Stimulated activated CD8-positive, alpha-beta memory T cell treated with anti-CD3 and anti-CD28 coated beads, Interleukin-15, amount 100 ng/mL, for 4 hours (primary cell): ENCODE results near the gene ZC3H18.

Source experiments
- DNase-seq, 2 donors: peaks; one replicate each; pipeline ENCODE4 v3.0.0-alpha.2; 2020; ENCODE audit warnings: low read depth in 2 of 2

Gene ZC3H18

GRCh38 chr16:88549671-88550245, 20.4 kb upstream of the ZC3H18 start:
- DNase-seq = no peak

GRCh38 chr16:88550246-88550661, 19.9 kb upstream of the ZC3H18 start:
- DNase-seq = no peak

GRCh38 chr16:88552166-88552565, 18.0 kb upstream of the ZC3H18 start:
- DNase-seq = no peak

- DNase-seq = no peak
Measured at GRCh38 chr16:88552815-88553214, 17.4 kb upstream of the ZC3H18 start.

- no peak for DNase-seq
Measured at GRCh38 chr16:88553739-88554138, 16.5 kb upstream of the ZC3H18 start.

- no peak for DNase-seq
Measured at GRCh38 chr16:88554711-88555264, 15.4 kb upstream of the ZC3H18 start.

GRCh38 chr16:88556294-88556988, 13.8 kb upstream of the ZC3H18 start:
- no peak for DNase-seq

- no peak for DNase-seq
Measured at GRCh38 chr16:88558457-88559442, 11.5 kb upstream of the ZC3H18 start.

- DNase-seq = no peak
Measured at GRCh38 chr16:88560714-88561484, 9.3 kb upstream of the ZC3H18 start.

GRCh38 chr16:88561485-88562359, 8.5 kb upstream of the ZC3H18 start:
- peak; percentile 17 to 28 for DNase-seq

- peak; percentile 32 to 34 for DNase-seq
Measured at GRCh38 chr16:88566158-88566557, 4.0 kb upstream of the ZC3H18 start.

- DNase-seq = no peak
Measured at GRCh38 chr16:88568710-88569613, 1.2 kb upstream of the ZC3H18 start.

- no peak for DNase-seq
Measured at GRCh38 chr16:88569614-88569984, 604 bp upstream of the ZC3H18 start.

- DNase-seq = no peak
Measured at GRCh38 chr16:88570691-88571092, 489 bp downstream of the ZC3H18 start.

GRCh38 chr16:88575251-88575650, 5.0 kb downstream of the ZC3H18 start:
- no peak for DNase-seq

- no peak for DNase-seq
Measured at GRCh38 chr16:88576307-88576706, 6.1 kb downstream of the ZC3H18 start.

- DNase-seq = no peak
Measured at GRCh38 chr16:88577166-88577565, 7.0 kb downstream of the ZC3H18 start.

- no peak for DNase-seq
Measured at GRCh38 chr16:88578446-88579313, 8.5 kb downstream of the ZC3H18 start.
